Measurements from ENCODE around the gene RAMP3. TPM values are rescaled to one million over a fixed set of nuclear protein-coding genes. Genes with fewer than 3 reads are reported as not detected.

RAMP3 gene
- total and polyA plus RNA-seq, 9 of the 15 experiments (the other 6 are each of a cell fraction or from before 2014, with no cell fraction given) = not detected

DNA sequence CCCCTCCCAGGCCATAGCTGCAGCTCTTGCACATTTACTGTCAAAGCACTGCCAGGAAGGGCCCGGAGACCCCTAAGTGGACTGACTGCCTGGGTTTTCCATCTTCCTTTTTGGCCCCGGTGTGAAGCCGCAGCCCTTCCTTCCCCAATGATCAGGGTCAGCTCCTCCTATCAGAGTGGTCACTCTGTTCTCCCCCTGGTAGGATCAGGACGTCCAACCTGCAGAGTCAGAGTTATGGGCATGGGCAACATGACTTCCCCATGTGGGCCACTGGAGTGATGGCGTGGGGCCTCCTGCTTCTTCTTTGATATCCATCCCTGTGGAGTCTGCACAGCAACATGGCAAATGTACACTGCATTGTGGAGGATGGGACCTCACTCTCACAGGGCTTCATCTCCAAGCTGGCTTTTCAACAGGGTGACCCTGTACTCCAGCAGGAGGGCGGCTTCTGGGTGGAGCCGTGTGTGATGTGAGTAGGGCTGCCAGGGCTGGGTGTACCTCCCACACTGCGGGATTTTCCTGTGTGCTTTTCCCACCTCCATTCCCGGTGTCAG lies 6.4 kb upstream of the RAMP3 start:
- Histone ChIP-seq H4K20me1 (replicated peaks; ENCODE audit: control insufficient read depth, insufficient read depth, low read length) (0 out of 2 replicates have a peak, but pooled peaks cover 3% of the 10 kb centered on the region), H3K4me1 (replicated peaks in 1 of 2; ENCODE audit: control insufficient read depth in 2 of 2, insufficient read depth in 2 of 2, low read length in 2 of 2) (peaks cover 4 to 12% of the 10 kb centered on the region in 2 experiments; a peak in 2 of 5 replicates), H3K79me2 (ENCODE audit: control insufficient read depth, insufficient read depth, low read length) (no peaks in the 10 kb centered on the region), H3K9me3 (replicated peaks; ENCODE audit: control insufficient read depth, insufficient read depth, low read depth, low read length) (no peaks in the 10 kb centered on the region), H3K9ac (ENCODE audit: insufficient read depth in 1 of 2, low read depth in 2 of 2, low read length in 2 of 2) (no peak overlapping the region), H3K36me3 (ENCODE audit: control insufficient read depth, insufficient read depth, low read length) (no peaks in the 10 kb centered on the region), H3K27me3 (ENCODE audit: control insufficient read depth in 2 of 2, insufficient read depth in 2 of 2, low read length in 2 of 2) (peaks cover 10 to 28% of the 10 kb centered on the region in 2 experiments; a peak in 4 of 5 replicates), H3K9me1 (ENCODE audit: control insufficient read depth, insufficient read depth, low read length) (no peaks in the 10 kb centered on the region), H2AFZ (ENCODE audit: low read depth, low read length) (no peak overlapping the region), H3K4me2 (ENCODE audit: insufficient read depth, low read length) (no peak overlapping the region), H3K27ac (ENCODE audit: extremely low read depth, low read depth, low read length) (no peak overlapping the region), H3K4me3 (no peak overlapping the region)
- TF ChIP-seq EP300 (IDR thresholded peaks at IDR 0.05; ENCODE audit: low read length) = no peak
- TF ChIP-seq, protein P1, sequence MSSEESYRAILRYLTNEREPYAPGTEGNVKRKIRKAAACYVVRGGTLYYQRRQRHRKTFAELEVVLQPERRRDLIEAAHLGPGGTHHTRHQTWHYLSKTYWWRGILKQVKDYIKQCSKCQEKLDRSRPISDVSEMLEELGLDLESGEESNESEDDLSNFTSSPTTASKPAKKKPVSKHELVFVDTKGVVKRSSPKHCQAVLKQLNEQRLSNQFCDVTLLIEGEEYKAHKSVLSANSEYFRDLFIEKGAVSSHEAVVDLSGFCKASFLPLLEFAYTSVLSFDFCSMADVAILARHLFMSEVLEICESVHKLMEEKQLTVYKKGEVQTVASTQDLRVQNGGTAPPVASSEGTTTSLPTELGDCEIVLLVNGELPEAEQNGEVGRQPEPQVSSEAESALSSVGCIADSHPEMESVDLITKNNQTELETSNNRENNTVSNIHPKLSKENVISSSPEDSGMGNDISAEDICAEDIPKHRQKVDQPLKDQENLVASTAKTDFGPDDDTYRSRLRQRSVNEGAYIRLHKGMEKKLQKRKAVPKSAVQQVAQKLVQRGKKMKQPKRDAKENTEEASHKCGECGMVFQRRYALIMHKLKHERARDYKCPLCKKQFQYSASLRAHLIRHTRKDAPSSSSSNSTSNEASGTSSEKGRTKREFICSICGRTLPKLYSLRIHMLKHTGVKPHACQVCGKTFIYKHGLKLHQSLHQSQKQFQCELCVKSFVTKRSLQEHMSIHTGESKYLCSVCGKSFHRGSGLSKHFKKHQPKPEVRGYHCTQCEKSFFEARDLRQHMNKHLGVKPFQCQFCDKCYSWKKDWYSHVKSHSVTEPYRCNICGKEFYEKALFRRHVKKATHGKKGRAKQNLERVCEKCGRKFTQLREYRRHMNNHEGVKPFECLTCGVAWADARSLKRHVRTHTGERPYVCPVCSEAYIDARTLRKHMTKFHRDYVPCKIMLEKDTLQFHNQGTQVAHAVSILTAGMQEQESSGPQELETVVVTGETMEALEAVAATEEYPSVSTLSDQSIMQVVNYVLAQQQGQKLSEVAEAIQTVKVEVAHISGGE (CRISPR knock-in tag; IDR thresholded peaks at IDR 0.05) = no peak
- TF ChIP-seq, protein P2, sequence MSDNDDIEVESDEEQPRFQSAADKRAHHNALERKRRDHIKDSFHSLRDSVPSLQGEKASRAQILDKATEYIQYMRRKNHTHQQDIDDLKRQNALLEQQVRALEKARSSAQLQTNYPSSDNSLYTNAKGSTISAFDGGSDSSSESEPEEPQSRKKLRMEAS (CRISPR knock-in tag; IDR thresholded peaks at IDR 0.05) = no peak
- TF ChIP-seq NFRKB (IDR thresholded peaks at IDR 0.05; ENCODE audit: low read depth) = no peak
- no peak for TF ChIP-seq ESRRA (IDR thresholded peaks at IDR 0.05; ENCODE audit: borderline replicate concordance, low read depth)
- no peak for TF ChIP-seq PHB (CRISPR knock-in tag; IDR thresholded peaks at IDR 0.05)
- TF ChIP-seq, protein P3, sequence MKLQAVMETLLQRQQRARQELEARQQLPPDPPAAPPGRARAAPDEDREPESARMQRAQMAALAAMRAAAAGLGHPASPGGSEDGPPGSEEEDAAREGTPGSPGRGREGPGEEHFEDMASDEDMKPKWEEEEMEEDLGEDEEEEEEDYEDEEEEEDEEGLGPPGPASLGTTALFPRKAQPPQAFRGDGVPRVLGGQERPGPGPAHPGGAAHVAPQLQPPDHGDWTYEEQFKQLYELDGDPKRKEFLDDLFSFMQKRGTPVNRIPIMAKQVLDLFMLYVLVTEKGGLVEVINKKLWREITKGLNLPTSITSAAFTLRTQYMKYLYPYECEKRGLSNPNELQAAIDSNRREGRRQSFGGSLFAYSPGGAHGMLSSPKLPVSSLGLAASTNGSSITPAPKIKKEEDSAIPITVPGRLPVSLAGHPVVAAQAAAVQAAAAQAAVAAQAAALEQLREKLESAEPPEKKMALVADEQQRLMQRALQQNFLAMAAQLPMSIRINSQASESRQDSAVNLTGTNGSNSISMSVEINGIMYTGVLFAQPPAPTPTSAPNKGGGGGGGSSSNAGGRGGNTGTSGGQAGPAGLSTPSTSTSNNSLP (IDR thresholded peaks at IDR 0.05; ENCODE audit: borderline replicate concordance, low read depth, low read length) = no peak
- intact Hi-C loops (cut with micrococcal nuclease) = loop anchor here (5.0 kb wide), 1 partner anchor 701 kb away; no protein-coding TSS in a partner anchor
- no peak for ATAC-seq
- POLR2A ChIA-PET = interaction anchor here (1.2 kb wide), 1 partner anchor 24 kb away, joined by 3 read pairs; no protein-coding TSS in a partner anchor
- in situ Hi-C loops (cut with MboI) = loop anchor here (5.0 to 25.0 kb wide), 2 partner anchors 111 to 711 kb away; partner anchors contain the start of gene CCDC201
- BruUV-seq (replicated peaks) = no TSS peak
- DNase-seq (ENCODE audit: extremely low read depth in 1 of 4, low spot score in 3 of 4) = no peak
- no peak for FAIRE-seq
- WGBS (ENCODE audit: insufficient coverage, low coverage, missing lambda C conversion rate) = 27% methylated on average over 9 of the region's 9 CpGs
- CTCF ChIA-PET (ENCODE audit: low intra/inter-chr PET ratio) = no interaction called here
